Measurements from ENCODE around the gene KCNT1.

The KCNT1 gene

GRCh38 chr9:135749171-135750045 lies 47.4 kb downstream of the KCNT1 start:
- no peak for DNase-seq

- DNase-seq, result no peak
These were observed 48.8 kb downstream of the KCNT1 start for GRCh38 chr9:135750786-135751185.

- DNase-seq, result no peak
These were observed 49.5 kb downstream of the KCNT1 start for GRCh38 chr9:135751501-135751900.

GRCh38 chr9:135752281-135753204 lies 50.6 kb downstream of the KCNT1 start:
- DNase-seq, result no peak

GRCh38 chr9:135753391-135754105 lies 51.6 kb downstream of the KCNT1 start:
- DNase-seq, result no peak

- no peak for DNase-seq
These were observed 54.6 kb downstream of the KCNT1 start for GRCh38 chr9:135756576-135756975.

- no peak for DNase-seq
These were observed 55.4 kb downstream of the KCNT1 start for GRCh38 chr9:135757356-135757755.

- DNase-seq, result no peak
These were observed 56.1 kb downstream of the KCNT1 start for GRCh38 chr9:135758056-135758455.

- no peak for DNase-seq
These were observed 56.9 kb downstream of the KCNT1 start for GRCh38 chr9:135758870-135759269.

- no peak for DNase-seq
These were observed 57.8 kb downstream of the KCNT1 start for GRCh38 chr9:135759676-135760300.

GRCh38 chr9:135760465-135760864 lies 58.5 kb downstream of the KCNT1 start:
- DNase-seq, result no peak

GRCh38 chr9:135761150-135761844 lies 59.3 kb downstream of the KCNT1 start:
- no peak for DNase-seq

- no peak for DNase-seq
These were observed 59.8 kb downstream of the KCNT1 start for GRCh38 chr9:135761845-135762168.

- DNase-seq, result no peak
These were observed 60.9 kb downstream of the KCNT1 start for GRCh38 chr9:135762921-135763320.

- DNase-seq, result no peak
These were observed 61.9 kb downstream of the KCNT1 start for GRCh38 chr9:135763716-135764446.

- no peak for DNase-seq
These were observed 62.7 kb downstream of the KCNT1 start for GRCh38 chr9:135764731-135765130.

- DNase-seq, result no peak
These were observed 63.4 kb downstream of the KCNT1 start for GRCh38 chr9:135765416-135765815.

GRCh38 chr9:135766251-135766650 lies 64.3 kb downstream of the KCNT1 start:
- DNase-seq, result no peak

GRCh38 chr9:135766707-135767106 lies 64.7 kb downstream of the KCNT1 start:
- no peak for DNase-seq

GRCh38 chr9:135768516-135769218 lies 66.7 kb downstream of the KCNT1 start:
- DNase-seq, result no peak

Measured in RPMI8226 (cell line).